ENCODE data around the gene KCNK10.
A peak's percentile ranks its signal among the peaks of the same experiment; 100 is the strongest.
"Not testable (repeated sequence)": the region's sequence is repeated elsewhere in the genome, so short reads cannot be mapped to it uniquely, and the experiment has no call there.

The KCNK10 gene

DNA sequence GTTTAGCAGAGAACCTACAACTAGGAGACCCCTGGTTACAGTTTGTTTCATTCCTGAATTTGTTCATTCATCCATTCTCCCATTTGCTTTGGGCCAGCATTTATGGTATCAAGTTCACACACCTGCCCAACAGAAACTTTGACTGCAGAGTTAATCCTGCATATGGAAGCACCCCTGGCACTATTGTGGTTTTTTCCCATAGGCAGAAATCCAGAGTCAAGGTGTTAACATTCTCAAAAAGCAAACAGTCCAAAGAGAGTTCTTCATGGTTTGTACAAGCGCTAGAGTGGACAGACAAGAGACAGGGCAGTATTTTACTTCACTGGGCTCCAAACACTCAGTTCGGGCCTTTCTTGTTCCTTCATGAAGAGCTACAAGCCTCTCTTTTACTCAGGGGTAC, 51.9 kb downstream of the KCNK10 start:
- H3K27me3 ChIP-seq (replicated peaks in 2 of 5; ENCODE audit: control insufficient read depth in 4 of 5, insufficient read depth in 5 of 5, low read length in 4 of 5): peaks cover 0 to 2% (median 0%) of the 10 kb centered on the region in 5 experiments
- no peaks in the 10 kb centered on the region for H3K4me1 ChIP-seq (ENCODE audit: control extremely low read depth in 1 of 4, control insufficient read depth in 4 of 4, insufficient read depth in 4 of 4, low read length in 3 of 4)
- H3K27ac ChIP-seq (ENCODE audit: insufficient read depth in 1 of 2, low read depth in 1 of 2, low read length in 2 of 2, poor library complexity in 1 of 2, severe bottlenecking in 2 of 2): no peak overlapping the region
- no peaks in the 10 kb centered on the region for H3K36me3 ChIP-seq (ENCODE audit: control insufficient read depth in 4 of 4, insufficient read depth in 4 of 4, low read length in 3 of 4)
- CTCF ChIA-PET: no interaction called here
- no peak for DNase-seq
- WGBS (ENCODE audit: insufficient coverage): 100% methylated on average over 1 of the region's 2 CpGs
- POLR2A ChIA-PET: no interaction called here
- no peaks in the 10 kb centered on the region for H3K9me3 ChIP-seq (ENCODE audit: control extremely low read depth in 1 of 5, control insufficient read depth in 4 of 5, insufficient read depth in 2 of 5, low read depth in 1 of 5, low read length in 4 of 5)
- no peak overlapping the region for H3K4me3 ChIP-seq (ENCODE audit: control insufficient read depth in 1 of 7, extremely low read depth in 1 of 7, insufficient read depth in 4 of 7, low read depth in 2 of 7, low read length in 6 of 7)

- H3K27me3 ChIP-seq (replicated peaks in 2 of 5; ENCODE audit: control insufficient read depth in 4 of 5, insufficient read depth in 5 of 5, low read length in 4 of 5): peaks cover 0 to 2% (median 0%) of the 10 kb centered on the region in 5 experiments
- peaks cover 0 to 3% (median 0%) of the 10 kb centered on the region in 5 experiments for H3K9me3 ChIP-seq (ENCODE audit: control extremely low read depth in 1 of 5, control insufficient read depth in 4 of 5, insufficient read depth in 2 of 5, low read depth in 1 of 5, low read length in 4 of 5)
- POLR2A ChIA-PET: no interaction called here
- H3K4me1 ChIP-seq (ENCODE audit: control extremely low read depth in 1 of 4, control insufficient read depth in 4 of 4, insufficient read depth in 4 of 4, low read length in 3 of 4): no peaks in the 10 kb centered on the region
- no peak for DNase-seq
- H3K36me3 ChIP-seq (ENCODE audit: control insufficient read depth in 4 of 4, insufficient read depth in 4 of 4, low read length in 3 of 4): no peaks in the 10 kb centered on the region
- WGBS (ENCODE audit: insufficient coverage): 93% methylated on average over 5 of the region's 6 CpGs
- CTCF ChIA-PET: no interaction called here
- H3K4me3 ChIP-seq (ENCODE audit: control insufficient read depth in 1 of 7, extremely low read depth in 1 of 7, insufficient read depth in 4 of 7, low read depth in 2 of 7, low read length in 6 of 7): no peak overlapping the region
- no peak overlapping the region for H3K27ac ChIP-seq (ENCODE audit: insufficient read depth in 1 of 2, low read depth in 1 of 2, low read length in 2 of 2, poor library complexity in 1 of 2, severe bottlenecking in 2 of 2)
Observed at GRCh38 chr14:88270776-88271175, 52.3 kb downstream of the KCNK10 start.

GRCh38 chr14:88269806-88270420, 53.2 kb downstream of the KCNK10 start:
- H3K4me3 ChIP-seq (ENCODE audit: control insufficient read depth in 1 of 7, extremely low read depth in 1 of 7, insufficient read depth in 4 of 7, low read depth in 2 of 7, low read length in 6 of 7): no peak overlapping the region
- peaks cover 0 to 2% (median 0%) of the 10 kb centered on the region in 5 experiments for H3K27me3 ChIP-seq (replicated peaks in 2 of 5; ENCODE audit: control insufficient read depth in 4 of 5, insufficient read depth in 5 of 5, low read length in 4 of 5)
- CTCF ChIA-PET: no interaction called here
- DNase-seq: no peak
- no peaks in the 10 kb centered on the region for H3K36me3 ChIP-seq (ENCODE audit: control insufficient read depth in 4 of 4, insufficient read depth in 4 of 4, low read length in 3 of 4)
- 81% methylated on average over 5 of the region's 12 CpGs for WGBS (ENCODE audit: insufficient coverage)
- peaks cover 0 to 3% (median 0%) of the 10 kb centered on the region in 5 experiments for H3K9me3 ChIP-seq (ENCODE audit: control extremely low read depth in 1 of 5, control insufficient read depth in 4 of 5, insufficient read depth in 2 of 5, low read depth in 1 of 5, low read length in 4 of 5)
- POLR2A ChIA-PET: no interaction called here
- H3K4me1 ChIP-seq (ENCODE audit: control extremely low read depth in 1 of 4, control insufficient read depth in 4 of 4, insufficient read depth in 4 of 4, low read length in 3 of 4): no peaks in the 10 kb centered on the region
- no peak overlapping the region for H3K27ac ChIP-seq (ENCODE audit: insufficient read depth in 1 of 2, low read depth in 1 of 2, low read length in 2 of 2, poor library complexity in 1 of 2, severe bottlenecking in 2 of 2)

DNA sequence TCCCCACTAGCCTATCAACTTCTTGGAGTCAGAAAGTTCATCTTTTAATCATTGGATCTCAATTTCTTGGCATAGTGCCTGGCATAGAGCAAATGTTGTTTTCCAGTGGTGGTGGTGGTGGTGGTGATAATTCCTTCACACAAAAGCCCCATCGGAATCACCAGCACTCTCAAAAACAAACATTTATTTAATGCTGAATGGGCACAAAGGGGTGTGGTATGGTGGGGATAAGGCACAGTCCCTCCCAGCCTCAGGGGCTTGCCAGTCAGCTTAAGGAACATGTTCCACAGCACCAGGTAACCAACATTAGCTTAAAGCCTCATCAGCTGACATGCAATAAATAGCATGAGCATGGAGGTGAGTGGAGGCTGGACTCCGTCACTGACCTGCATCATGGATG, 56.6 kb downstream of the KCNK10 start:
- Histone ChIP-seq H3K36me3 (ENCODE audit: control insufficient read depth in 4 of 4, insufficient read depth in 4 of 4, low read length in 3 of 4) (no peaks in the 10 kb centered on the region), H3K27ac (ENCODE audit: insufficient read depth in 1 of 2, low read depth in 1 of 2, low read length in 2 of 2, poor library complexity in 1 of 2, severe bottlenecking in 2 of 2) (no peak overlapping the region), H3K4me1 (ENCODE audit: control extremely low read depth in 1 of 4, control insufficient read depth in 4 of 4, insufficient read depth in 4 of 4, low read length in 3 of 4) (no peaks in the 10 kb centered on the region), H3K27me3 (replicated peaks in 2 of 5; ENCODE audit: control insufficient read depth in 4 of 5, insufficient read depth in 5 of 5, low read length in 4 of 5) (peaks cover 0 to 2% (median 0%) of the 10 kb centered on the region in 5 experiments), H3K9me3 (ENCODE audit: control extremely low read depth in 1 of 5, control insufficient read depth in 4 of 5, insufficient read depth in 2 of 5, low read depth in 1 of 5, low read length in 4 of 5) (peaks cover 0 to 3% (median 0%) of the 10 kb centered on the region in 5 experiments), H3K4me3 (ENCODE audit: control insufficient read depth in 1 of 7, extremely low read depth in 1 of 7, insufficient read depth in 4 of 7, low read depth in 2 of 7, low read length in 6 of 7) (no peak overlapping the region)
- CTCF ChIA-PET: no interaction called here
- no peak for DNase-seq
- POLR2A ChIA-PET: no interaction called here
- 89% methylated on average over 1 of the region's 2 CpGs for WGBS (ENCODE audit: insufficient coverage)

GRCh38 chr14:88264116-88264515, 59.0 kb downstream of the KCNK10 start:
- Histone ChIP-seq H3K9me3 (ENCODE audit: control extremely low read depth in 1 of 5, control insufficient read depth in 4 of 5, insufficient read depth in 2 of 5, low read depth in 1 of 5, low read length in 4 of 5) (peaks cover 0 to 3% (median 0%) of the 10 kb centered on the region in 5 experiments), H3K36me3 (ENCODE audit: control insufficient read depth in 4 of 4, insufficient read depth in 4 of 4, low read length in 3 of 4) (no peaks in the 10 kb centered on the region), H3K27ac (ENCODE audit: insufficient read depth in 1 of 2, low read depth in 1 of 2, low read length in 2 of 2, poor library complexity in 1 of 2, severe bottlenecking in 2 of 2) (no peak overlapping the region), H3K4me3 (ENCODE audit: control insufficient read depth in 1 of 7, extremely low read depth in 1 of 7, insufficient read depth in 4 of 7, low read depth in 2 of 7, low read length in 6 of 7) (no peak overlapping the region), H3K27me3 (replicated peaks in 2 of 5; ENCODE audit: control insufficient read depth in 4 of 5, insufficient read depth in 5 of 5, low read length in 4 of 5) (peaks cover 0 to 2% (median 0%) of the 10 kb centered on the region in 5 experiments), H3K4me1 (ENCODE audit: control extremely low read depth in 1 of 4, control insufficient read depth in 4 of 4, insufficient read depth in 4 of 4, low read length in 3 of 4) (no peaks in the 10 kb centered on the region)
- POLR2A ChIA-PET: no interaction called here
- CTCF ChIA-PET: no interaction called here
- WGBS (ENCODE audit: insufficient coverage): 67% methylated on average over 1 of the region's 6 CpGs
- DNase-seq: peak in 1 of 3 donors; percentile 4

DNA sequence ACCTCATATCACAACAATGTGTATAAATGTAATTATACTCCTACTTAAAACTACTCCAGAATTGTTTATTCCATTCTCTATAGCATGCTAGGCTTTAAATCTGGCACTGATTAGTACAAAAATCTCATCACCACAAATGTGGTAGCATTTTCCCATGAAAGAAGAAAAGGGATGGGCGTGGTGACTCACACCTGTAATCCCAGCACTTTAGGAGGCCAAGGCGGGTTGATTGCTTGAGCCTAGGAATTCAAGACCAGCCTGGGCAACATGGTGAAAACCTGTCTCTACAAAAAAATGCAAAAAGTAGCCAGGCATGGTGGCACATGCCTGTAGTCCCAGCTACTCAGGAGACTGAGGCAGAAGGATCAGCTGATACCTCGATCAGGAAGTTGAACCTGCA, 61.8 kb downstream of the KCNK10 start:
- H3K27ac ChIP-seq (ENCODE audit: insufficient read depth in 1 of 2, low read depth in 1 of 2, low read length in 2 of 2, poor library complexity in 1 of 2, severe bottlenecking in 2 of 2); H3K27me3 ChIP-seq (replicated peaks in 2 of 5; ENCODE audit: control insufficient read depth in 4 of 5, insufficient read depth in 5 of 5, low read length in 4 of 5); DNase-seq; H3K9me3 ChIP-seq (ENCODE audit: control extremely low read depth in 1 of 5, control insufficient read depth in 4 of 5, insufficient read depth in 2 of 5, low read depth in 1 of 5, low read length in 4 of 5); POLR2A ChIA-PET; H3K4me1 ChIP-seq (ENCODE audit: control extremely low read depth in 1 of 4, control insufficient read depth in 4 of 4, insufficient read depth in 4 of 4, low read length in 3 of 4); H3K4me3 ChIP-seq (ENCODE audit: control insufficient read depth in 1 of 7, extremely low read depth in 1 of 7, insufficient read depth in 4 of 7, low read depth in 2 of 7, low read length in 6 of 7); H3K36me3 ChIP-seq (ENCODE audit: control insufficient read depth in 4 of 4, insufficient read depth in 4 of 4, low read length in 3 of 4): not testable (repeated sequence)
- CTCF ChIA-PET: interaction anchor here (1.5 kb wide), 1 partner anchor 72 kb away, joined by 8 read pairs; no protein-coding TSS in a partner anchor
- WGBS (ENCODE audit: insufficient coverage): 96% methylated on average over 3 of the region's 3 CpGs

- ChIA-PET POLR2A (interaction anchor here (0.6 kb wide), 1 partner anchor 1416 kb away, joined by 5 read pairs; no protein-coding TSS in a partner anchor), CTCF (interaction anchor here (1.8 kb wide), 1 partner anchor 69 kb away, joined by 5 read pairs; no protein-coding TSS in a partner anchor)
- H3K4me3 ChIP-seq (ENCODE audit: control insufficient read depth in 1 of 7, extremely low read depth in 1 of 7, insufficient read depth in 4 of 7, low read depth in 2 of 7, low read length in 6 of 7): no peak overlapping the region
Observed at GRCh38 chr14:88258021-88258420, 65.0 kb downstream of the KCNK10 start.

More at GRCh38 chr14:88258021-88258420, 65.0 kb downstream of the KCNK10 start:
- H3K9me3 ChIP-seq (ENCODE audit: control extremely low read depth in 1 of 5, control insufficient read depth in 4 of 5, insufficient read depth in 2 of 5, low read depth in 1 of 5, low read length in 4 of 5): no peaks in the 10 kb centered on the region
- no peaks in the 10 kb centered on the region for H3K27me3 ChIP-seq (replicated peaks in 2 of 5; ENCODE audit: control insufficient read depth in 4 of 5, insufficient read depth in 5 of 5, low read length in 4 of 5)
- DNase-seq: no peak
- no peak overlapping the region for H3K27ac ChIP-seq (ENCODE audit: insufficient read depth in 1 of 2, low read depth in 1 of 2, low read length in 2 of 2, poor library complexity in 1 of 2, severe bottlenecking in 2 of 2)
- no peaks in the 10 kb centered on the region for H3K4me1 ChIP-seq (ENCODE audit: control extremely low read depth in 1 of 4, control insufficient read depth in 4 of 4, insufficient read depth in 4 of 4, low read length in 3 of 4)
- WGBS (ENCODE audit: insufficient coverage): 100% methylated on average over 1 of the region's 4 CpGs
- H3K36me3 ChIP-seq (ENCODE audit: control insufficient read depth in 4 of 4, insufficient read depth in 4 of 4, low read length in 3 of 4): no peaks in the 10 kb centered on the region

Data from common myeloid progenitor, CD34-positive (primary cell).